Activated CD8-positive, alpha-beta T cell treated with anti-CD3 and anti-CD28 coated beads for 36 hours (primary cell): ENCODE data around the gene CTDSPL. TPM values are rescaled to one million over a fixed set of nuclear protein-coding genes. Genes with fewer than 3 reads are reported as not detected.

Experiments
- ATAC-seq: fragments of 200-7000 bp; cut with Tn5 transposase; one replicate; pipeline ENCODE4 v1.10.0; 2021; ENCODE audit warnings: mild to moderate bottlenecking, moderate library complexity
- CTCF ChIA-PET: fragments of 350-600 bp; sonication (Branson Sonifier 250); formaldehyde crosslinking; loops from one replicate; lab custom pipeline; 2021; ENCODE audit warnings: antibody characterized with exemption; lab: Charles Lee
- POLR2A ChIA-PET: fragments of 350-600 bp; sonication (Branson Sonifier 250); formaldehyde crosslinking; loops from one replicate; lab custom pipeline; 2021; ENCODE audit warnings: antibody characterized with exemption; lab: Charles Lee
- DNase-seq: peaks from one replicate; pipeline ENCODE4 v3.0.0-alpha.2; 2020
- H3K27ac Mint-ChIP-seq: one replicate; pipeline ENCODE4 v1.8.0; 2021; ENCODE audit warnings: mild to moderate bottlenecking, mixed read lengths
- H3K27me3 Mint-ChIP-seq: one replicate; pipeline ENCODE4 v1.8.0; 2021; ENCODE audit warnings: mixed read lengths
- H3K36me3 Mint-ChIP-seq: one replicate; pipeline ENCODE4 v1.8.0; 2021; ENCODE audit warnings: low read depth, mixed read lengths
- H3K4me1 Mint-ChIP-seq: one replicate; pipeline ENCODE4 v1.8.0; 2021; ENCODE audit warnings: low read depth, mixed read lengths
- H3K4me3 Mint-ChIP-seq: one replicate; pipeline ENCODE4 v1.8.0; 2021; ENCODE audit warnings: mild to moderate bottlenecking, moderate library complexity, mixed read lengths
- H3K9me3 Mint-ChIP-seq: one replicate; pipeline ENCODE4 v1.8.0; 2021; ENCODE audit warnings: mixed read lengths
- CTCF ChIP-seq: fragments of 200-600 bp; IDR thresholded peaks from one replicate; pipeline ENCODE4 v1.8.0; 2022; ENCODE audit warnings: antibody characterized with exemption, mild to moderate bottlenecking
- intact Hi-C: fragments of 100-400 bp; cut with micrococcal nuclease; formaldehyde crosslinking; loops from one replicate; pipeline ENCODE4 v1.10.0; 2022
- total RNA-seq, 2 experiments: library from RNA; stranded (reverse); gene quantifications; one replicate each; pipeline ENCODE4 v1.2.3, GENCODE V29; 2021

CTDSPL gene
- total RNA-seq, 2 experiments from 2014 or later: 1.2 to 1.7 TPM

- no peak for TF ChIP-seq CTCF
- DNase-seq (no peak), ATAC-seq (no peak)
- CTCF ChIA-PET: interaction anchor here (1.9 to 2.5 kb wide), 2 partner anchors 31 to 88 kb away, joined by 5 to 6 read pairs; no protein-coding TSS in a partner anchor
- intact Hi-C loops: no loop called here
- Mint-ChIP-seq H3K9me3 (no peaks in the 10 kb centered on the region), H3K27ac (no peak overlapping the region), H3K4me3 (no peak overlapping the region), H3K36me3 (no peaks in the 10 kb centered on the region), H3K4me1 (peaks cover 2% of the 10 kb centered on the region), H3K27me3 (no peaks in the 10 kb centered on the region)
- POLR2A ChIA-PET: no interaction called here
Observed at GRCh38 chr3:37943631-37944314, 82.1 kb downstream of the CTDSPL start.

GRCh38 chr3:37944391-37944842 is 82.7 kb downstream of the CTDSPL start:
- ChIA-PET POLR2A (no interaction called here), CTCF (interaction anchor here (1.9 kb wide), 1 partner anchor 30 kb away, joined by 5 read pairs; no protein-coding TSS in a partner anchor)
- DNase-seq: no peak
- Mint-ChIP-seq H3K4me3 (no peak overlapping the region), H3K27ac (no peak overlapping the region), H3K4me1 (peaks cover 2% of the 10 kb centered on the region), H3K9me3 (no peaks in the 10 kb centered on the region), H3K36me3 (no peaks in the 10 kb centered on the region), H3K27me3 (no peaks in the 10 kb centered on the region)
- intact Hi-C loops: no loop called here
- ATAC-seq: no peak
- no peak for TF ChIP-seq CTCF

- ATAC-seq (no peak), DNase-seq (no peak)
- no peaks in the 10 kb centered on the region for H3K36me3 Mint-ChIP-seq
- no peak overlapping the region for H3K4me3 Mint-ChIP-seq
- POLR2A ChIA-PET: no interaction called here
- H3K27me3 Mint-ChIP-seq: no peaks in the 10 kb centered on the region
- peaks cover 2% of the 10 kb centered on the region for H3K4me1 Mint-ChIP-seq
- CTCF ChIA-PET: interaction anchor here (0.7 to 1.9 kb wide), 3 partner anchors 22 to 90 kb away, joined by 3 to 5 read pairs (median 4); no protein-coding TSS in a partner anchor
- intact Hi-C loops: no loop called here
- no peak overlapping the region for H3K27ac Mint-ChIP-seq
- H3K9me3 Mint-ChIP-seq: no peaks in the 10 kb centered on the region
- TF ChIP-seq CTCF: no peak
Observed at GRCh38 chr3:37945156-37945806, 83.6 kb downstream of the CTDSPL start.

- no peak overlapping the region for H3K27ac Mint-ChIP-seq
- POLR2A ChIA-PET: no interaction called here
- H3K27me3 Mint-ChIP-seq: no peaks in the 10 kb centered on the region
- no peak overlapping the region for H3K4me3 Mint-ChIP-seq
- no peaks in the 10 kb centered on the region for H3K36me3 Mint-ChIP-seq
- intact Hi-C loops: no loop called here
- DNase-seq (no peak), ATAC-seq (no peak)
- peaks cover 2% of the 10 kb centered on the region for H3K4me1 Mint-ChIP-seq
- H3K9me3 Mint-ChIP-seq: no peaks in the 10 kb centered on the region
- CTCF ChIA-PET: interaction anchor here (1.0 kb wide), 1 partner anchor 91 kb away, joined by 3 read pairs; no protein-coding TSS in a partner anchor
- no peak for TF ChIP-seq CTCF
Observed at GRCh38 chr3:37945807-37946530, 84.3 kb downstream of the CTDSPL start.
